Astrocyte of the spinal cord (primary cell): Measurements from ENCODE around the gene FOXN4.

Source experiments
- DNase-seq: peaks from one replicate; pipeline ENCODE4 v3.0.0; 2011; ENCODE audit warnings: low read depth, low spot score
- H3K4me3 ChIP-seq: 2 replicates; pipeline ENCODE4 v1.5.1; 2011; ENCODE audit warnings: low read depth, mild to moderate bottlenecking, low read length, moderate library complexity
- in situ Hi-C: cut with HindIII; loops from 2 replicates; pipeline ENCODE4 v1.10.0; 2017; ENCODE audit warnings: low sequenced_read_pairs
- TF ChIP-seq, protein P1 (sequence below): IDR thresholded peaks from 2 replicates; pipeline ENCODE4 v1.5.1; 2012; ENCODE audit warnings: low read depth, mild to moderate bottlenecking, low read length, inconsistent platforms

FOXN4 gene

DNA sequence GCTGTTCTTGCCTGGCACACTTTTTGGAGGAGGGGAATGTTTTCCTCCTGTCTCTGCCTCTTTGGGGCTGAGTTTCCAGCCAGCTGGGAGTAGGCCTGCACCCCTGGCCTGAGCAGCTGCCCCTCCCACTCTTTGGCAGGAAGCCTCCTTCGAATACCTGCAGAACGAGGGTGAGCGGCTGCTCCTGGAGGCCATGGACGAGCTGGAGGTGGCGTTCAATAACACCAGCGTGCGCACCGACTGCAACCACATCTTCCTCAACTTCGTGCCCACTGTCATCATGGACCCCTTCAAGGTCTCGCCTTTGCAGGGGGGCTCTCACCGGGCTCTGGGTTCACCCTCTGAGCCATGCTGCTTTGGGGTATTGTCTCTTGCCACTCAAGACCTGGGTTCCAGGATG lies 69.4 kb downstream of the FOXN4 start:
- TF ChIP-seq, protein P1, sequence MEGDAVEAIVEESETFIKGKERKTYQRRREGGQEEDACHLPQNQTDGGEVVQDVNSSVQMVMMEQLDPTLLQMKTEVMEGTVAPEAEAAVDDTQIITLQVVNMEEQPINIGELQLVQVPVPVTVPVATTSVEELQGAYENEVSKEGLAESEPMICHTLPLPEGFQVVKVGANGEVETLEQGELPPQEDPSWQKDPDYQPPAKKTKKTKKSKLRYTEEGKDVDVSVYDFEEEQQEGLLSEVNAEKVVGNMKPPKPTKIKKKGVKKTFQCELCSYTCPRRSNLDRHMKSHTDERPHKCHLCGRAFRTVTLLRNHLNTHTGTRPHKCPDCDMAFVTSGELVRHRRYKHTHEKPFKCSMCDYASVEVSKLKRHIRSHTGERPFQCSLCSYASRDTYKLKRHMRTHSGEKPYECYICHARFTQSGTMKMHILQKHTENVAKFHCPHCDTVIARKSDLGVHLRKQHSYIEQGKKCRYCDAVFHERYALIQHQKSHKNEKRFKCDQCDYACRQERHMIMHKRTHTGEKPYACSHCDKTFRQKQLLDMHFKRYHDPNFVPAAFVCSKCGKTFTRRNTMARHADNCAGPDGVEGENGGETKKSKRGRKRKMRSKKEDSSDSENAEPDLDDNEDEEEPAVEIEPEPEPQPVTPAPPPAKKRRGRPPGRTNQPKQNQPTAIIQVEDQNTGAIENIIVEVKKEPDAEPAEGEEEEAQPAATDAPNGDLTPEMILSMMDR, result no peak
- in situ Hi-C loops, result no loop called here
- no peak for DNase-seq
- no peak overlapping the region for H3K4me3 ChIP-seq

GRCh38 chr12:109239179-109239578 lies 69.9 kb downstream of the FOXN4 start:
- no peak overlapping the region for H3K4me3 ChIP-seq
- TF ChIP-seq, protein P1, result no peak
- in situ Hi-C loops, result no loop called here
- no peak for DNase-seq

DNA sequence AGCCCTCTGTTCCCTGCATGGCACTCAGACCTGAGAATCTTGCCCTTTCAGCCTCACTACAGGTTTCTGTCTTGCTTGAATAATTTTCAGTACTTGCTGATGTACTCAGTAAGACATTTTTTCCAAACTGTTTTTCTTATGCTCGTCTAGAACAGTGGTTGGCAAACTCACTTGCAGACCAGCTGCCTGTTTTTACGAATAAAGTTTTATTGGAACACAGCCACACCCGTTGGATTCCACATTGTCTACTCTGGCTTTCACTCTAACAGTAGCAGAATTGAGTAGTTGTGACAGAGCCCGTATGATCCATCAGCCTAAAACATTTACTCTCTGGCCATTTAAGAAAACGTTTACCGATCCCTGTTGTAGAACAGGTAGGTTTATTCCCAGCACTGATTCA lies 72.8 kb downstream of the FOXN4 start:
- in situ Hi-C loops, result no loop called here
- no peak overlapping the region for H3K4me3 ChIP-seq
- TF ChIP-seq, protein P1, result no peak
- DNase-seq, result no peak

DNA sequence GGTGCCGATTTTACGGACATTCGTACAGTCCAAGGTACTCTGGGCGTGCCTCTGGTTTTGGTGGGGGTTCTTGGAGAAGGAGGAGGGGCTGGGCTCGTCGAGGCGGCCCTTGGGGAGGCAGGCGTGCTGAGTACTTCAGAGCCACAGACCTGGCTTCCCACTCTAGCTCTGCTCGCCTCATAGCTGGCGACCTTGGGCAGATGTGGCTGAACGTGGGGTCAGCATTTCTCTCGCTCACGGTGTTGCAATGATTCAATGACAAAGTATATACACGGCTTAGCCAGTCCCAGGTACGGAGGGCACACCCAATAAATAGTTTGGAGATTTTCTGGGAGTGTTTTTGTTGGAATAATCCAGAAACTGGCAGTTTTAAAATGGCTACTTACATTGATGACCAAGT lies 75.1 kb downstream of the FOXN4 start:
- no peak overlapping the region for H3K4me3 ChIP-seq
- DNase-seq, result no peak
- in situ Hi-C loops, result no loop called here
- TF ChIP-seq, protein P1, result no peak

DNA sequence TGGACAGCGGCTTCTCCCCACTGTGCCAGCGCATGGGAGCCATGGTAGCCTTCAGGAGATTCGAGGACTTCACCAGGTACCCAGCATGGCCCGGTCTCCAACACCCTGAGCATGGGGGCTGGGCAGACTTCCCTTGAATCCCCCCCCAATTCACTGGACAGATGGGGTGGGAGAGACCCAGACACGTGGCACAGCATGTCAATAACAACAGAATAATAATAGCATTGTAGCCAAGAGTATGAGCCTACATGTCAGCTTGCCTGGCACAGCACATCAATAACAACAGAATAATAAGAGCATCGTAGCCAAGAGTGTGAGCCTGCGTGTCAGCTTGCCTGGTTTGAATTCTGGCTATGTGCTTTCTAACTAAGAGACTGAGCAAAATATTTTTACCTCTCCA lies 76.4 kb downstream of the FOXN4 start:
- DNase-seq, result no peak
- in situ Hi-C loops, result no loop called here
- H3K4me3 ChIP-seq, result no peak overlapping the region
- TF ChIP-seq, protein P1, result no peak

- TF ChIP-seq, protein P1, result no peak
- in situ Hi-C loops, result no loop called here
- no peak overlapping the region for H3K4me3 ChIP-seq
These were observed 78.9 kb downstream of the FOXN4 start for GRCh38 chr12:109230193-109230592.

DNA sequence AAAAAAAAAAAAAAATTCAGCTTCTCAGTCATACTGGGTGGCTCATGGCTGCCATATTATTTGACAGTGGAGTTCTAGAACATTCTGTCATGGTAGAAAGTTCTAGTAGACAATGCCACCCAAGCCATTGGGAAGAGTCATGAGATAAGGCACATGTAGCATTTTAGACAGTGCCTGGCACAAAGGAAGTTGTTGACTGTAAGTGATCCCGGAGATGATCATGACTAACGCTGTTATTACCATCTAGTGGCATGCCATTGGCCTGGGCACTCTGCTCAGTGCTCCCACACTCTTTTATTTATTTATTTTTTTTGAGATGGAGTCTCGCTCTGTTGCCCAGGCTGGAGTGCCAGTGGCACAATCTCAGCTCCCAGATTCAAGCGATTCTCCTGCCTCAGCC lies 80.4 kb downstream of the FOXN4 start:
- in situ Hi-C loops, result no loop called here
- TF ChIP-seq, protein P1, result no peak
- no peak for DNase-seq
- H3K4me3 ChIP-seq, result no peak overlapping the region

More at GRCh38 chr12:109230193-109230592, 78.9 kb downstream of the FOXN4 start:
- DNase-seq, result no peak
